H1 (cell line): ENCODE results near the gene HDAC8. TPM values are rescaled to one million over a fixed set of nuclear protein-coding genes. Genes with fewer than 3 reads are reported as not detected.

Experiments
- JUN ChIP-seq: IDR thresholded peaks from 2 replicates; pipeline ENCODE4 v1.6.1; 2011; ENCODE audit warnings: low read depth, mild to moderate bottlenecking, improper control_type of control experiment, low read length
- POLR2A ChIP-seq, 2 experiments: IDR thresholded peaks; 1 replicate in 1 of 2; 2 replicates in 1 of 2; pipeline ENCODE4 v1.6.1; 2011; ENCODE audit warnings: low read depth in 2 of 2, low read length in 2 of 2, mild to moderate bottlenecking in 2 of 2; ENCODE audit errors: control extremely low read depth in 1 of 2
- YY1 ChIP-seq: IDR thresholded peaks from 2 replicates; pipeline ENCODE4 v1.6.1; 2011; ENCODE audit warnings: low read depth, mild to moderate bottlenecking, low read length
- polyA plus RNA-seq, 7 experiments: library from polyadenylated mRNA; depleted of rRNA in 3 of 7; stranded (reverse) in 5 of 7; unstranded in 2 of 7; fragments of >200 nt in 5 of 7; fragments of 200-250 nt in 2 of 7; gene quantifications; 1 replicate in 5 of 7; 2 replicates in 1 of 7; 4 replicates in 1 of 7; pipeline versions ENCODE4 v1.2.1 to v1.2.3, GENCODE V29; 2011 to 2013; ENCODE audit warnings: missing spikeins in 2 of 7, mixed read lengths in 2 of 7
- total RNA-seq: library from RNA; stranded (reverse); fragmentation: NEBNext Ultra II Directional; extraction: Animal tissue kit (Norgen Biotek cat#: 25700); gene quantifications from 2 replicates; pipeline ENCODE4 v1.2.1, GENCODE V29; 2021

Gene HDAC8
- total and polyA plus RNA-seq, 2 of the 8 experiments (the other 6 are each of a cell fraction or from before 2014, with no cell fraction given): 9.7 to 20.3 TPM

- TF ChIP-seq JUN: no peak
- TF ChIP-seq YY1: no peak
- TF ChIP-seq POLR2A (IDR thresholded peaks at IDR 0.05; ENCODE audit: control extremely low read depth in 1 of 2, low read depth in 2 of 2, low read length in 2 of 2): no peak
Measured at GRCh38 chrX:72475952-72476668, 96.5 kb downstream of the HDAC8 start (continued).
